H1 (cell line): ENCODE data around the gene TBC1D2. TPM values are rescaled to one million over a fixed set of nuclear protein-coding genes. Genes with fewer than 3 reads are reported as not detected.

Source experiments
- CTCF ChIA-PET: fragments of 300-600 bp; sonication (Branson Sonifier 250); formaldehyde crosslinking; loops from one replicate; lab custom pipeline; 2021; ENCODE audit not compliant: partially characterized antibody; lab: Charles Lee
- POLR2A ChIA-PET: fragments of 300-600 bp; sonication (Branson Sonifier 250); formaldehyde crosslinking; loops from one replicate; lab custom pipeline; 2021; ENCODE audit warnings: inconsistent platforms; ENCODE audit not compliant: partially characterized antibody; lab: Charles Lee
- DNase-seq, 2 experiments: peaks; one replicate each; pipeline versions ENCODE4 v3.0.0 to v3.0.0-alpha.2; 2010 to 2022; ENCODE audit warnings: low spot score in 2 of 2, low read depth in 1 of 2, mixed read lengths in 1 of 2
- FAIRE-seq: peaks from 2 replicates; lab custom pipeline; 2011; peaks lifted over from hg19 to GRCh38; lab: Jason Lieb, UNC
- H2AFZ ChIP-seq: 2 replicates; pipeline ENCODE4 v1.8.1; 2012; ENCODE audit warnings: low read length, inconsistent platforms
- H2AK5ac ChIP-seq: 2 replicates; pipeline ENCODE4 v1.6.1; 2013; ENCODE audit warnings: low read depth, low read length
- H2BK120ac ChIP-seq: replicated peaks from 2 replicates; pipeline ENCODE3; 2013; ENCODE audit warnings: low read depth, low read length, inconsistent platforms
- H2BK12ac ChIP-seq: 2 replicates; pipeline ENCODE4 v1.6.1; 2013; ENCODE audit warnings: low read depth, low read length
- H2BK15ac ChIP-seq: 2 replicates; pipeline ENCODE4 v1.6.1; 2013; ENCODE audit warnings: low read length
- H2BK20ac ChIP-seq: 2 replicates; pipeline ENCODE4 v1.6.1; 2013; ENCODE audit warnings: low read length
- H2BK5ac ChIP-seq: 2 replicates; pipeline ENCODE4 v1.6.1; 2013; ENCODE audit warnings: low read depth, low read length
- H3K14ac ChIP-seq: 2 replicates; pipeline ENCODE4 v1.6.1; 2013; ENCODE audit warnings: inconsistent platforms; ENCODE audit not compliant: insufficient read length
- H3K18ac ChIP-seq: 2 replicates; pipeline ENCODE4 v1.6.1; 2013; ENCODE audit warnings: low read length; ENCODE audit errors: extremely low read depth
- H3K23ac ChIP-seq: 2 replicates; pipeline ENCODE4 v1.6.1; 2013; ENCODE audit warnings: inconsistent platforms; ENCODE audit not compliant: insufficient read length
- H3K23me2 ChIP-seq: 2 replicates; pipeline ENCODE4 v1.6.1; 2013; ENCODE audit warnings: low read depth, low read length
- H3K27ac ChIP-seq: 2 replicates; pipeline ENCODE4 v1.6.1; 2011; ENCODE audit warnings: low read depth, low read length, inconsistent platforms
- H3K27me3 ChIP-seq, 4 experiments: replicated peaks in 1 of 4; 1 replicate in 1 of 4; 2 replicates in 3 of 4; pipeline versions ENCODE4 v1.6.1 to v1.8.1; 2011 to 2013; ENCODE audit warnings: low read length in 3 of 4, mild to moderate bottlenecking in 3 of 4, inconsistent platforms in 2 of 4, mixed read lengths in 2 of 4, moderate library complexity in 1 of 4; ENCODE audit not compliant: control insufficient read depth in 3 of 4, insufficient read depth in 3 of 4; ENCODE audit errors: extremely low read depth in 1 of 4
- H3K36me3 ChIP-seq, 4 experiments: 2 replicates each; pipeline versions ENCODE4 v1.6.1 to v1.8.1; 2011 to 2013; ENCODE audit warnings: mild to moderate bottlenecking in 4 of 4, low read length in 3 of 4, moderate library complexity in 2 of 4, control low read depth in 1 of 4, inconsistent platforms in 1 of 4; ENCODE audit not compliant: insufficient read depth in 4 of 4, control insufficient read depth in 2 of 4
- H3K4ac ChIP-seq: replicated peaks from 2 replicates; pipeline ENCODE3; 2013; ENCODE audit warnings: low read length, low read depth, mixed read lengths, inconsistent platforms; ENCODE audit not compliant: insufficient read length
- H3K4me1 ChIP-seq, 4 experiments: replicated peaks in 1 of 4; 1 replicate in 1 of 4; 2 replicates in 3 of 4; pipeline versions ENCODE4 v1.6.1 to v1.8.1; 2011 to 2013; ENCODE audit warnings: low read length in 3 of 4, inconsistent platforms in 2 of 4, mixed read lengths in 1 of 4; ENCODE audit not compliant: insufficient read depth in 4 of 4, control insufficient read depth in 3 of 4
- H3K4me2 ChIP-seq, 2 experiments: 2 replicates each; pipeline versions ENCODE4 v1.6.1 to v1.8.1; 2011 to 2013; ENCODE audit warnings: low read depth in 2 of 2, low read length in 2 of 2, control low read depth in 1 of 2, inconsistent platforms in 1 of 2, mild to moderate bottlenecking in 1 of 2; ENCODE audit not compliant: insufficient read depth in 1 of 2
- H3K4me3 ChIP-seq, 4 experiments: fragments of 200-600, 300-600 bp in 1 of 4; sonication (generic), shearing (Covaris generic), sonication (Bioruptor Twin) in 1 of 4; 2 replicates each; pipeline versions ENCODE4 v1.5.1 to v1.8.1; 2011 to 2016; ENCODE audit warnings: low read length in 4 of 4, low read depth in 3 of 4, control low read depth in 2 of 4, inconsistent platforms in 2 of 4, mild to moderate bottlenecking in 2 of 4, mixed read lengths in 1 of 4, moderate library complexity in 1 of 4; ENCODE audit not compliant: insufficient read depth in 2 of 4; ENCODE audit errors: extremely low read depth in 1 of 4
- H3K56ac ChIP-seq: replicated peaks from 2 replicates; pipeline ENCODE3; 2013; ENCODE audit warnings: low read depth, mild to moderate bottlenecking, mixed read lengths, low read length, inconsistent platforms; ENCODE audit not compliant: insufficient read length
- H3K79me1 ChIP-seq: 2 replicates; pipeline ENCODE4 v1.6.1; 2013; ENCODE audit warnings: low read depth, low read length, control low read depth
- H3K79me2 ChIP-seq, 2 experiments: 2 replicates each; pipeline versions ENCODE4 v1.6.1 to v1.8.1; 2012 to 2013; ENCODE audit warnings: low read length in 2 of 2, mild to moderate bottlenecking in 2 of 2, inconsistent platforms in 1 of 2; ENCODE audit not compliant: insufficient read depth in 2 of 2, control insufficient read depth in 1 of 2
- H3K9ac ChIP-seq, 4 experiments: replicated peaks in 1 of 4; 1 replicate in 1 of 4; 2 replicates in 3 of 4; pipeline versions ENCODE4 v1.6.1 to v1.8.1; 2011 to 2013; ENCODE audit warnings: low read depth in 3 of 4, low read length in 3 of 4, control low read depth in 2 of 4, mild to moderate bottlenecking in 2 of 4, moderate library complexity in 2 of 4, inconsistent platforms in 1 of 4; ENCODE audit errors: extremely low read depth in 1 of 4
- H3K9me3 ChIP-seq, 2 experiments: 2 replicates each; pipeline versions ENCODE4 v1.6.1 to v1.8.1; 2012 to 2013; ENCODE audit warnings: mild to moderate bottlenecking in 2 of 2, moderate library complexity in 2 of 2, control low read depth in 1 of 2, inconsistent platforms in 1 of 2, low read depth in 1 of 2, low read length in 1 of 2, mixed read lengths in 1 of 2; ENCODE audit not compliant: insufficient read depth in 2 of 2
- H4K20me1 ChIP-seq, 2 experiments: replicated peaks in 1 of 2; 2 replicates each; pipeline versions ENCODE3 to v1.8.1; 2011 to 2013; ENCODE audit warnings: inconsistent platforms in 2 of 2, low read length in 2 of 2, mild to moderate bottlenecking in 1 of 2; ENCODE audit not compliant: insufficient read depth in 2 of 2, control insufficient read depth in 1 of 2
- H4K5ac ChIP-seq: 2 replicates; pipeline ENCODE4 v1.6.1; 2013; ENCODE audit warnings: low read length, low read depth, mixed read lengths, inconsistent platforms; ENCODE audit not compliant: insufficient read length
- H4K8ac ChIP-seq: 2 replicates; pipeline ENCODE4 v1.8.0; 2013; ENCODE audit warnings: mild to moderate bottlenecking, moderate library complexity, low read length, inconsistent platforms; ENCODE audit not compliant: insufficient read depth; ENCODE audit errors: extremely low read depth
- H4K91ac ChIP-seq: replicated peaks from 2 replicates; pipeline ENCODE3; 2013; ENCODE audit warnings: low read length, mixed read lengths, inconsistent platforms; ENCODE audit not compliant: insufficient read length
- CTBP2 ChIP-seq: IDR thresholded peaks from 2 replicates; pipeline ENCODE4 v1.7.0; 2011; ENCODE audit warnings: borderline replicate concordance, mild to moderate bottlenecking, moderate library complexity, mixed read lengths, low read length; ENCODE audit not compliant: insufficient read depth, insufficient read length
- EZH2 ChIP-seq: fragments of 200-600 bp; sonication (generic); IDR thresholded peaks from 2 replicates; pipeline ENCODE4 v1.7.1; 2012; ENCODE audit warnings: low read depth, mild to moderate bottlenecking, moderate library complexity, low read length, inconsistent platforms; ENCODE audit not compliant: severe bottlenecking
- MAFK ChIP-seq: IDR thresholded peaks from 2 replicates; pipeline ENCODE4 v1.6.1; 2012; ENCODE audit warnings: low read depth, mild to moderate bottlenecking, improper control_type of control experiment, low read length
- NRF1 ChIP-seq: IDR thresholded peaks from 2 replicates; pipeline ENCODE4 v1.6.1; 2011; ENCODE audit warnings: mild to moderate bottlenecking, low read depth, low read length, improper control_type of control experiment
- RAD21 ChIP-seq, 2 experiments: IDR thresholded peaks in 1 of 2; conservative IDR thresholded peaks in 1 of 2; 2 replicates each; pipeline ENCODE4 v1.6.1; 2011; ENCODE audit warnings: low read depth in 2 of 2, low read length in 2 of 2, improper control_type of control experiment in 1 of 2, inconsistent platforms in 1 of 2, mild to moderate bottlenecking in 1 of 2, moderate library complexity in 1 of 2
- SAP30 ChIP-seq: fragments of 300-600 bp; sonication (generic); IDR thresholded peaks from 2 replicates; pipeline ENCODE4 v1.7.1; 2012; ENCODE audit warnings: low read length, moderate library complexity, mild to moderate bottlenecking, inconsistent platforms; ENCODE audit not compliant: insufficient read depth, insufficient replicate concordance
- SIX5 ChIP-seq: IDR thresholded peaks from 2 replicates; pipeline ENCODE4 v1.6.1; 2011; ENCODE audit warnings: mild to moderate bottlenecking, low read depth, low read length
- SP2 ChIP-seq: IDR thresholded peaks from 2 replicates; pipeline ENCODE4 v1.6.1; 2012; ENCODE audit warnings: mild to moderate bottlenecking, low read length, inconsistent platforms
- SP4 ChIP-seq: IDR thresholded peaks from 2 replicates; pipeline ENCODE4 v1.6.1; 2012; ENCODE audit warnings: low read length, inconsistent platforms
- TEAD4 ChIP-seq: IDR thresholded peaks from 2 replicates; pipeline ENCODE4 v1.6.1; 2012; ENCODE audit warnings: low read depth, low read length, inconsistent platforms, mixed read lengths
- WGBS, 2 experiments: shearing (Covaris generic) in 1 of 2; methylation state at CpG; one replicate each; pipeline versions ENCODE4 v1.1.6 to v1.1.7; 2013 to 2015; ENCODE audit warnings: low lambda C conversion rate in 2 of 2, mixed read lengths in 2 of 2, inconsistent platforms in 1 of 2, low coverage in 1 of 2, missing lambda C conversion rate in 1 of 2; ENCODE audit not compliant: insufficient replicate concordance in 2 of 2, insufficient coverage in 1 of 2, insufficient read length in 1 of 2; ENCODE audit errors: extremely low coverage in 1 of 2, missing lambda C conversion rate in 1 of 2; 5-methylcytosine and 5-hydroxymethylcytosine counted together
- polyA plus RNA-seq, 7 experiments: library from polyadenylated mRNA; depleted of rRNA in 3 of 7; stranded (reverse) in 5 of 7; unstranded in 2 of 7; fragments of >200 nt in 5 of 7; fragments of 200-250 nt in 2 of 7; gene quantifications; 1 replicate in 5 of 7; 2 replicates in 1 of 7; 4 replicates in 1 of 7; pipeline versions ENCODE4 v1.2.1 to v1.2.3, GENCODE V29; 2011 to 2013; ENCODE audit warnings: missing spikeins in 2 of 7, mixed read lengths in 2 of 7
- total RNA-seq: library from RNA; stranded (reverse); fragmentation: NEBNext Ultra II Directional; extraction: Animal tissue kit (Norgen Biotek cat#: 25700); gene quantifications from 2 replicates; pipeline ENCODE4 v1.2.1, GENCODE V29; 2021
- TF ChIP-seq, protein P1 (sequence below): IDR thresholded peaks from 2 replicates; pipeline ENCODE4 v1.6.1; 2011; ENCODE audit warnings: low read length, improper control_type of control experiment
- TF ChIP-seq, protein P2 (sequence below): IDR thresholded peaks from 2 replicates; pipeline ENCODE4 v1.6.1; 2012; ENCODE audit warnings: inconsistent platforms

The TBC1D2 gene
- total and polyA plus RNA-seq, 2 of the 8 experiments (the other 6 are each of a cell fraction or from before 2014, with no cell fraction given): 7.4 TPM

DNA sequence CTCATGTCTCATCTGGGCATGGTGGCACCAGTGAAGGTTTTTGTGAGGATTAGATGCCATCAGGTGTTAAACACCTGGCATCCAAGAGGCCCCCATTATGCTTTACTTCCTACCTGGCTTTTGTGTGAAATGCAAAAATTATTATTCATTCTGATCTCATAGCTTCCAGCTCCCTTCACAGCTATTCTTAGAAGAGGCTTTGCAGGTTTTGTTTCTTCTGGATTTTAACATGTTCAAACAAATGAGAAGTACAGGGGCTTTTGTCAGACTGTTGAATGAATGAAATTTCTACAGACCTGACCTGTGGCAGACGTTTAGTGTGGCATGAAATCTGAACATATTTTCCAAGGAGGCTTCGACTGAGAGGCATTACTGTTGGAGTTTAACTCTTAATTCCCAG is 48.7 kb downstream of the TBC1D2 start:
- Histone ChIP-seq H4K20me1 (no peaks in the 10 kb centered on the region), H4K91ac (no peak overlapping the region), H2AK5ac (no peak overlapping the region), H3K18ac (no peak overlapping the region), H3K14ac (no peak overlapping the region), H2BK20ac (no peak overlapping the region), H4K8ac (no peak overlapping the region), H3K79me2 (no peaks in the 10 kb centered on the region), H2BK5ac (no peak overlapping the region), H2BK120ac (no peak overlapping the region), H3K23me2 (no peaks in the 10 kb centered on the region), H2BK12ac (no peak overlapping the region), H3K36me3 (peaks cover 0 to 10% (median 0%) of the 10 kb centered on the region in 4 experiments; a peak in 1 of 8 replicates), H3K4me1 (no peaks in the 10 kb centered on the region), H3K27ac (no peak overlapping the region), H3K56ac (no peak overlapping the region), H3K9ac (no peak overlapping the region), H3K9me3 (peaks cover 5 to 10% of the 10 kb centered on the region in 2 experiments; a peak in 3 of 4 replicates), H4K5ac (no peak overlapping the region), H3K27me3 (no peaks in the 10 kb centered on the region), H3K79me1 (no peaks in the 10 kb centered on the region), H3K4ac (no peak overlapping the region), H3K4me3 (no peak overlapping the region), H3K23ac (no peak overlapping the region), H2AFZ (no peak overlapping the region), H2BK15ac (no peak overlapping the region), H3K4me2 (no peak overlapping the region)
- ChIA-PET CTCF (interaction anchor here (0.9 to 8.3 kb wide), 16 partner anchors 10 to 283 kb away, joined by 3 to 62 read pairs (median 7); partner anchors contain the start of gene TBC1D2), POLR2A (no interaction called here)
- WGBS, 2 experiments: 56% methylated on average over 2 of the region's 2 CpGs; no CpG with 5 or more reads in 1 of the 2 experiments
- FAIRE-seq: no peak
- DNase-seq: no peak
- TF ChIP-seq TEAD4 (no peak), SP2 (no peak), CTBP2 (no peak), SIX5 (no peak), MAFK (no peak), RAD21 (IDR thresholded peaks at IDR 0.05 in 1 of 2, conservative IDR thresholded peaks at IDR 0.05 in 1 of 2; ENCODE audit: low read depth in 2 of 2, low read length in 2 of 2) (no peak), SAP30 (no peak), SP4 (no peak), EZH2 (no peak), NRF1 (no peak)
- TF ChIP-seq, protein P1, sequence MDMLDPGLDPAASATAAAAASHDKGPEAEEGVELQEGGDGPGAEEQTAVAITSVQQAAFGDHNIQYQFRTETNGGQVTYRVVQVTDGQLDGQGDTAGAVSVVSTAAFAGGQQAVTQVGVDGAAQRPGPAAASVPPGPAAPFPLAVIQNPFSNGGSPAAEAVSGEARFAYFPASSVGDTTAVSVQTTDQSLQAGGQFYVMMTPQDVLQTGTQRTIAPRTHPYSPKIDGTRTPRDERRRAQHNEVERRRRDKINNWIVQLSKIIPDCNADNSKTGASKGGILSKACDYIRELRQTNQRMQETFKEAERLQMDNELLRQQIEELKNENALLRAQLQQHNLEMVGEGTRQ: no peak
- TF ChIP-seq, protein P2, sequence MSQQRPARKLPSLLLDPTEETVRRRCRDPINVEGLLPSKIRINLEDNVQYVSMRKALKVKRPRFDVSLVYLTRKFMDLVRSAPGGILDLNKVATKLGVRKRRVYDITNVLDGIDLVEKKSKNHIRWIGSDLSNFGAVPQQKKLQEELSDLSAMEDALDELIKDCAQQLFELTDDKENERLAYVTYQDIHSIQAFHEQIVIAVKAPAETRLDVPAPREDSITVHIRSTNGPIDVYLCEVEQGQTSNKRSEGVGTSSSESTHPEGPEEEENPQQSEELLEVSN: no peak
